K562 (cell line): ENCODE data around the gene CHD6. TPM values are rescaled to one million over a fixed set of nuclear protein-coding genes. Genes with fewer than 3 reads are reported as not detected.

Experiments
- CHAMP1 ChIP-seq: fragments of 450-650 bp; IDR thresholded peaks from 2 replicates; pipeline ENCODE4 v1.6.1; 2016; ENCODE audit warnings: mild to moderate bottlenecking
- CREM ChIP-seq: IDR thresholded peaks from 2 replicates; pipeline ENCODE4 v1.6.1; 2014; ENCODE audit warnings: antibody characterized with exemption, low read depth
- CTCF ChIP-seq, 3 experiments: IDR thresholded peaks in 2 of 3; conservative IDR thresholded peaks in 1 of 3; 2 replicates each; pipeline ENCODE4 v1.5.1; 2011 to 2012; ENCODE audit warnings: low read length in 3 of 3, mild to moderate bottlenecking in 3 of 3, control low read depth in 2 of 3, improper control_type of control experiment in 1 of 3, inconsistent platforms in 1 of 3, low read depth in 1 of 3, mixed read lengths in 1 of 3, moderate library complexity in 1 of 3; ENCODE audit not compliant: insufficient read depth in 2 of 3
- DNMT1 ChIP-seq: fragments of 450-650 bp; IDR thresholded peaks from 2 replicates; pipeline ENCODE4 v1.6.1; 2016; ENCODE audit warnings: antibody characterized with exemption, mild to moderate bottlenecking
- GMEB1 ChIP-seq: fragments of 250-450 bp; sonication (Bioruptor Pico); IDR thresholded peaks from 2 replicates; pipeline ENCODE4 v1.4.0; 2020; ENCODE audit warnings: mild to moderate bottlenecking
- SMAD1 ChIP-seq: fragments of 150-350 bp; IDR thresholded peaks from 2 replicates; pipeline ENCODE4 v1.6.1; 2014; ENCODE audit warnings: low read length, low read depth; ENCODE audit not compliant: partially characterized antibody
- SP2 ChIP-seq: IDR thresholded peaks from 2 replicates; pipeline ENCODE4 v1.6.1; 2011; ENCODE audit warnings: mild to moderate bottlenecking, low read depth, low read length, moderate library complexity; ENCODE audit not compliant: poor library complexity, severe bottlenecking; ENCODE audit errors: extremely low read depth
- ZHX1 ChIP-seq: fragments of 150-350 bp; conservative IDR thresholded peaks from 2 replicates; pipeline ENCODE4 v1.6.1; 2014; ENCODE audit warnings: low read length
- ZKSCAN3 ChIP-seq: fragments of 250-450 bp; sonication (Bioruptor Pico); IDR thresholded peaks from 2 replicates; pipeline ENCODE4 v1.4.0; 2020
- ZNF644 ChIP-seq: fragments of 200-800 bp; sonication (Bioruptor generic); IDR thresholded peaks from 2 replicates; pipeline ENCODE4 v1.6.1; 2016; ENCODE audit warnings: low read depth, missing genetic modification characterization, missing compliant biosample characterization
- polyA plus RNA-seq, 8 experiments: library from polyadenylated mRNA; depleted of rRNA in 4 of 8; stranded (reverse) in 5 of 8; unstranded in 3 of 8; fragments of >200 nt; fragmentation: Nextera tagmentation in 2 of 8; fragmentation: Illumina TruSeq in 1 of 8; extraction: Ambion mirVana in 2 of 8; extraction: Trizol in 1 of 8; gene quantifications; 2 replicates each; pipeline versions ENCODE4 v1.2.1 to v1.2.3, GENCODE V29; 2011 to 2014; ENCODE audit warnings: inconsistent platforms in 1 of 8, missing spikeins in 1 of 8
- total RNA-seq, 7 experiments: library from RNA; depleted of rRNA in 6 of 7; stranded (reverse); fragments of >200 nt in 6 of 7; fragmentation: Illumina TruSeq in 2 of 7; extraction: Trizol in 2 of 7; gene quantifications; 2 replicates each; pipeline versions ENCODE4 v1.2.1 to v1.2.3, GENCODE V29; 2011 to 2021; ENCODE audit warnings: low replicate concordance in 1 of 7

The CHD6 gene
- total and polyA plus RNA-seq, 9 of the 15 experiments (the other 6 are each of a cell fraction or from before 2014, with no cell fraction given): 3.9 to 24.2 (median 12.8) TPM

- TF ChIP-seq CHAMP1: no peak
- no peak for TF ChIP-seq ZHX1
- TF ChIP-seq SP2: no peak
- no peak for TF ChIP-seq ZKSCAN3 (CRISPR knock-in tag)
- no peak for TF ChIP-seq SMAD1
- TF ChIP-seq CREM: no peak
- no peak for TF ChIP-seq GMEB1 (CRISPR knock-in tag)
- TF ChIP-seq DNMT1: no peak
- no peak for TF ChIP-seq ZNF644 (tag)
- 0 out of 6 replicates have a peak, but pooled peaks of 1 of the 3 experiments have one; percentile 2 for TF ChIP-seq CTCF (IDR thresholded peaks at IDR 0.05 in 2 of 3, conservative IDR thresholded peaks at IDR 0.05 in 1 of 3; ENCODE audit: insufficient read depth in 2 of 3, low read depth in 1 of 3, low read length in 3 of 3)
Measured at GRCh38 chr20:41627001-41627495, 8.9 kb upstream of the CHD6 start (continued).
